ENCODE data around the gene MAP7. TPM values are rescaled to one million over a fixed set of nuclear protein-coding genes. Genes with fewer than 3 reads are reported as not detected.

MAP7 gene
- total RNA-seq, 1 donor from 2014 or later: 0.35 TPM

- no peak for TF ChIP-seq CTCF (IDR thresholded peaks at IDR 0.05)
- H3K9me3 Mint-ChIP-seq: no peaks in the 10 kb centered on the region
- CTCF ChIA-PET: no interaction called here
- no peaks in the 10 kb centered on the region for H3K36me3 Mint-ChIP-seq (ENCODE audit: low read depth)
- peaks cover 3% of the 10 kb centered on the region for H3K27me3 Mint-ChIP-seq
- peaks cover 19% of the 10 kb centered on the region for H3K4me1 Mint-ChIP-seq
- ATAC-seq (ENCODE audit: low read depth) (no peak), DNase-seq (no peak)
- POLR2A ChIA-PET: no interaction called here
- no peak overlapping the region for H3K27ac Mint-ChIP-seq
- no peak overlapping the region for H3K4me3 Mint-ChIP-seq
- intact Hi-C loops (cut with micrococcal nuclease): no loop called here
Observed at GRCh38 chr6:136408204-136408603, 142.0 kb downstream of the MAP7 start.

GRCh38 chr6:136405420-136406029, 144.7 kb downstream of the MAP7 start:
- H3K4me1 Mint-ChIP-seq: peaks cover 19% of the 10 kb centered on the region
- TF ChIP-seq CTCF (IDR thresholded peaks at IDR 0.05): no peak
- no peak overlapping the region for H3K27ac Mint-ChIP-seq
- ATAC-seq (ENCODE audit: low read depth) (no peak), DNase-seq (no peak)
- H3K36me3 Mint-ChIP-seq (ENCODE audit: low read depth): no peaks in the 10 kb centered on the region
- H3K4me3 Mint-ChIP-seq: no peak overlapping the region
- H3K9me3 Mint-ChIP-seq: no peaks in the 10 kb centered on the region
- CTCF ChIA-PET: no interaction called here
- POLR2A ChIA-PET: interaction anchor here (0.6 kb wide), 1 partner anchor 10 kb away, joined by 3 read pairs; no protein-coding TSS in a partner anchor
- H3K27me3 Mint-ChIP-seq: peaks cover 3% of the 10 kb centered on the region
- intact Hi-C loops (cut with micrococcal nuclease): no loop called here

GRCh38 chr6:136404627-136405419, 145.4 kb downstream of the MAP7 start:
- ChIA-PET CTCF (no interaction called here), POLR2A (no interaction called here)
- TF ChIP-seq CTCF (IDR thresholded peaks at IDR 0.05): no peak
- no peak for DNase-seq
- Mint-ChIP-seq H3K27ac (no peak overlapping the region), H3K36me3 (ENCODE audit: low read depth) (no peaks in the 10 kb centered on the region), H3K4me1 (peaks cover 19% of the 10 kb centered on the region), H3K4me3 (no peak overlapping the region), H3K27me3 (peaks cover 3% of the 10 kb centered on the region), H3K9me3 (no peaks in the 10 kb centered on the region)
- intact Hi-C loops (cut with micrococcal nuclease): no loop called here
- ATAC-seq (ENCODE audit: low read depth): no peak

GRCh38 chr6:136404007-136404406, 146.2 kb downstream of the MAP7 start:
- Mint-ChIP-seq H3K27me3 (peaks cover 3% of the 10 kb centered on the region), H3K9me3 (no peaks in the 10 kb centered on the region), H3K4me1 (peaks cover 19% of the 10 kb centered on the region), H3K36me3 (ENCODE audit: low read depth) (no peaks in the 10 kb centered on the region), H3K4me3 (no peak overlapping the region), H3K27ac (no peak overlapping the region)
- CTCF ChIA-PET: no interaction called here
- ATAC-seq (ENCODE audit: low read depth): no peak
- DNase-seq: no peak
- POLR2A ChIA-PET: no interaction called here
- intact Hi-C loops (cut with micrococcal nuclease): no loop called here
- TF ChIP-seq CTCF (IDR thresholded peaks at IDR 0.05): no peak

GRCh38 chr6:136403110-136403980, 146.9 kb downstream of the MAP7 start:
- intact Hi-C loops (cut with micrococcal nuclease): no loop called here
- H3K4me1 Mint-ChIP-seq: peaks cover 19% of the 10 kb centered on the region
- ATAC-seq (ENCODE audit: low read depth) (no peak), DNase-seq (no peak)
- no peaks in the 10 kb centered on the region for H3K36me3 Mint-ChIP-seq (ENCODE audit: low read depth)
- no peak overlapping the region for H3K4me3 Mint-ChIP-seq
- no peak overlapping the region for H3K27ac Mint-ChIP-seq
- H3K27me3 Mint-ChIP-seq: peaks cover 3% of the 10 kb centered on the region
- H3K9me3 Mint-ChIP-seq: no peaks in the 10 kb centered on the region
- TF ChIP-seq CTCF (IDR thresholded peaks at IDR 0.05): no peak
- POLR2A ChIA-PET: no interaction called here
- CTCF ChIA-PET: interaction anchor here (0.6 kb wide), 1 partner anchor 10 kb away, joined by 3 read pairs; no protein-coding TSS in a partner anchor

All from activated B cell treated with CpG ODN at 0.5 μM for 24 hours (primary cell).